GM12878 (cell line): Measurements from ENCODE around the gene CCDC83. TPM values are rescaled to one million over a fixed set of nuclear protein-coding genes. Genes with fewer than 3 reads are reported as not detected.

Source experiments
- ATAC-seq: fragments of 200-7000 bp; cut with Tn5 transposase; 3 replicates; pipeline ENCODE4 v1.9.1; 2020; ENCODE audit warnings: mild to moderate bottlenecking, moderate library complexity
- BruUV-seq: library from RNA; stranded (reverse); fragments of 400-500 nt; replicated peaks from 2 replicates; lab custom pipeline; 2021; lab: Mats Ljungman, UMichigan
- CTCF ChIA-PET: fragments of 300-600 bp; sonication (Branson Sonifier 250); formaldehyde crosslinking; extraction: SDS; loops from one replicate; lab custom pipeline; 2021; ENCODE audit warnings: inconsistent platforms; lab: Yijun Ruan, JAX
- POLR2A ChIA-PET: fragments of 350-600 bp; formaldehyde crosslinking; extraction: SDS; loops from one replicate; lab custom pipeline; 2021; ENCODE audit warnings: inconsistent platforms; lab: Charles Lee
- RAD21 ChIA-PET: fragments of 300-600 bp; sonication (Branson Sonifier 250); formaldehyde crosslinking; loops from one replicate; lab custom pipeline; 2023; ENCODE audit warnings: antibody characterized with exemption; ENCODE audit not compliant: unreplicated experiment; lab: Charles Lee
- SMC1A ChIA-PET: fragments of 300-600 bp; sonication (Branson Sonifier 250); formaldehyde crosslinking; loops from one replicate; lab custom pipeline; 2023; ENCODE audit not compliant: unreplicated experiment, uncharacterized antibody; lab: Charles Lee
- DNase-seq: peaks from one replicate; pipeline ENCODE4 v3.0.0-alpha.2; 2011; ENCODE audit warnings: low read depth, low spot score
- FAIRE-seq: peaks from 3 replicates; lab custom pipeline; 2011; peaks lifted over from hg19 to GRCh38; lab: Jason Lieb, UNC
- H2AFZ ChIP-seq: 2 replicates; pipeline ENCODE4 v1.6.0; 2011; ENCODE audit warnings: low read depth, low read length, control low read depth; ENCODE audit not compliant: control insufficient read depth
- H3K27ac ChIP-seq: 2 replicates; pipeline ENCODE4 v1.5.1; 2011; ENCODE audit warnings: control low read depth; ENCODE audit not compliant: control insufficient read depth, insufficient read depth
- H3K27me3 ChIP-seq, 2 experiments: replicated peaks in 1 of 2; 2 replicates each; pipeline versions ENCODE4 v1.6.0 to v1.6.1; 2011; ENCODE audit warnings: low read length in 1 of 2; ENCODE audit not compliant: control insufficient read depth in 2 of 2, insufficient read depth in 2 of 2
- H3K36me3 ChIP-seq, 2 experiments: 2 replicates each; pipeline ENCODE4 v1.5.1; 2011; ENCODE audit warnings: low read length in 1 of 2; ENCODE audit not compliant: control insufficient read depth in 2 of 2, insufficient read depth in 2 of 2
- H3K4me1 ChIP-seq: 2 replicates; pipeline ENCODE4 v1.6.1; 2011; ENCODE audit warnings: mild to moderate bottlenecking, low read length, moderate library complexity, mixed read lengths; ENCODE audit not compliant: control insufficient read depth, insufficient read depth
- H3K4me2 ChIP-seq: 2 replicates; pipeline ENCODE4 v1.6.0; 2011; ENCODE audit warnings: control low read depth; ENCODE audit not compliant: control insufficient read depth, insufficient read depth
- H3K4me3 ChIP-seq: fragments of 200-600 bp; sonication (generic); 2 replicates; pipeline ENCODE4 v1.5.1; 2016
- H3K79me2 ChIP-seq: 2 replicates; pipeline ENCODE4 v1.6.0; 2011; ENCODE audit warnings: low read length; ENCODE audit not compliant: control insufficient read depth, insufficient read depth
- H3K9ac ChIP-seq: 2 replicates; pipeline ENCODE4 v1.8.0; 2011; ENCODE audit warnings: low read length, control low read depth, mixed read lengths; ENCODE audit not compliant: control insufficient read depth, insufficient read depth
- H3K9me3 ChIP-seq: replicated peaks from 3 replicates; pipeline ENCODE4 v1.5.1; 2011; ENCODE audit warnings: mild to moderate bottlenecking, low read length; ENCODE audit not compliant: control insufficient read depth, insufficient read depth
- H4K20me1 ChIP-seq: 2 replicates; pipeline ENCODE4 v1.6.0; 2011; ENCODE audit not compliant: control insufficient read depth, insufficient read depth
- ATF7 ChIP-seq: fragments of 450-650 bp; IDR thresholded peaks from 2 replicates; pipeline ENCODE4 v1.6.1; 2016; ENCODE audit warnings: low read depth, mild to moderate bottlenecking
- CBFB ChIP-seq: IDR thresholded peaks from 2 replicates; pipeline ENCODE4 v1.6.1; 2016; ENCODE audit warnings: antibody characterized with exemption, low read depth
- CREM ChIP-seq: IDR thresholded peaks from 2 replicates; pipeline ENCODE4 v1.6.1; 2014; ENCODE audit warnings: antibody characterized with exemption, low read depth
- GATAD2B ChIP-seq: fragments of 450-650 bp; conservative IDR thresholded peaks from 2 replicates; pipeline ENCODE4 v1.6.1; 2017; ENCODE audit warnings: low read depth, mild to moderate bottlenecking, moderate library complexity
- HDGF ChIP-seq: fragments of 450-650 bp; IDR thresholded peaks from 2 replicates; pipeline ENCODE4 v1.6.1; 2016; ENCODE audit warnings: antibody characterized with exemption
- MTA2 ChIP-seq: fragments of 450-650 bp; IDR thresholded peaks from 2 replicates; pipeline ENCODE4 v1.6.1; 2016; ENCODE audit warnings: low read depth, mild to moderate bottlenecking, moderate library complexity
- RELB ChIP-seq: fragments of 450-650 bp; IDR thresholded peaks from 2 replicates; pipeline ENCODE4 v1.6.1; 2017; ENCODE audit warnings: low read depth, mild to moderate bottlenecking, moderate library complexity
- SIX5 ChIP-seq: IDR thresholded peaks from 2 replicates; pipeline ENCODE4 v1.6.1; 2011; ENCODE audit warnings: mild to moderate bottlenecking, low read depth, low read length, moderate library complexity; ENCODE audit not compliant: severe bottlenecking
- SMAD5 ChIP-seq: IDR thresholded peaks from 2 replicates; pipeline ENCODE4 v1.6.1; 2016; ENCODE audit warnings: antibody characterized with exemption, low read depth
- USF2 ChIP-seq: IDR thresholded peaks from 2 replicates; pipeline ENCODE4 v1.6.1; 2011; ENCODE audit warnings: low read depth, low read length, improper control_type of control experiment, borderline replicate concordance
- ZBTB33 ChIP-seq: fragments of 450-650 bp; IDR thresholded peaks from 2 replicates; pipeline ENCODE4 v1.6.1; 2017; ENCODE audit warnings: mild to moderate bottlenecking
- ZNF274 ChIP-seq: IDR thresholded peaks from one replicate; pipeline ENCODE4 v1.8.0; 2011; ENCODE audit not compliant: insufficient read length, insufficient read depth
- WGBS: methylation state at CpG from one replicate; pipeline ENCODE4 v1.1.6; 2016; ENCODE audit warnings: low lambda C conversion rate; ENCODE audit not compliant: insufficient replicate concordance, insufficient coverage; ENCODE audit errors: missing lambda C conversion rate; 5-methylcytosine and 5-hydroxymethylcytosine counted together
- in situ Hi-C: fragments of 300-500 bp; cut with MboI; formaldehyde crosslinking; loops from 9 replicates; pipeline ENCODE4 v1.14.3; 2018; ENCODE audit warnings: mixed read lengths
- intact Hi-C: fragments of 100-400 bp; cut with micrococcal nuclease; formaldehyde crosslinking; loops from one replicate; pipeline ENCODE4 v1.14.2; 2022; ENCODE audit not compliant: unreplicated experiment
- polyA plus RNA-seq, 11 experiments: library from polyadenylated mRNA; depleted of rRNA in 4 of 11; unstranded in 6 of 11; stranded (reverse) in 5 of 11; fragments of >200 nt; fragmentation: Nextera tagmentation in 4 of 11; fragmentation: Illumina TruSeq in 1 of 11; extraction: Ambion mirVana in 4 of 11; extraction: Trizol in 1 of 11; gene quantifications; 1 replicate in 1 of 11; 2 replicates in 10 of 11; pipeline versions ENCODE4 v1.2.1 to v1.2.3, GENCODE V29; 2011 to 2016; ENCODE audit warnings: inconsistent platforms in 2 of 11, missing spikeins in 2 of 11, low read depth in 1 of 11
- total RNA-seq, 4 experiments: library from RNA; depleted of rRNA in 3 of 4; stranded (reverse); fragments of >200 nt in 3 of 4; fragmentation: Illumina TruSeq in 1 of 4; extraction: Trizol in 1 of 4; gene quantifications; 2 replicates each; pipeline versions ENCODE4 v1.2.1 to v1.2.3, GENCODE V29; 2013 to 2021
- TF ChIP-seq, protein P1 (sequence below): fragments of 450-650 bp; IDR thresholded peaks from 2 replicates; pipeline ENCODE4 v1.6.1; 2017; ENCODE audit warnings: mild to moderate bottlenecking, low read depth, inconsistent platforms; ENCODE audit not compliant: poor library complexity, severe bottlenecking

CCDC83 gene
- total and polyA plus RNA-seq, 10 of the 15 experiments (the other 5 are each of a cell fraction or from before 2014, with no cell fraction given), result not detected

DNA sequence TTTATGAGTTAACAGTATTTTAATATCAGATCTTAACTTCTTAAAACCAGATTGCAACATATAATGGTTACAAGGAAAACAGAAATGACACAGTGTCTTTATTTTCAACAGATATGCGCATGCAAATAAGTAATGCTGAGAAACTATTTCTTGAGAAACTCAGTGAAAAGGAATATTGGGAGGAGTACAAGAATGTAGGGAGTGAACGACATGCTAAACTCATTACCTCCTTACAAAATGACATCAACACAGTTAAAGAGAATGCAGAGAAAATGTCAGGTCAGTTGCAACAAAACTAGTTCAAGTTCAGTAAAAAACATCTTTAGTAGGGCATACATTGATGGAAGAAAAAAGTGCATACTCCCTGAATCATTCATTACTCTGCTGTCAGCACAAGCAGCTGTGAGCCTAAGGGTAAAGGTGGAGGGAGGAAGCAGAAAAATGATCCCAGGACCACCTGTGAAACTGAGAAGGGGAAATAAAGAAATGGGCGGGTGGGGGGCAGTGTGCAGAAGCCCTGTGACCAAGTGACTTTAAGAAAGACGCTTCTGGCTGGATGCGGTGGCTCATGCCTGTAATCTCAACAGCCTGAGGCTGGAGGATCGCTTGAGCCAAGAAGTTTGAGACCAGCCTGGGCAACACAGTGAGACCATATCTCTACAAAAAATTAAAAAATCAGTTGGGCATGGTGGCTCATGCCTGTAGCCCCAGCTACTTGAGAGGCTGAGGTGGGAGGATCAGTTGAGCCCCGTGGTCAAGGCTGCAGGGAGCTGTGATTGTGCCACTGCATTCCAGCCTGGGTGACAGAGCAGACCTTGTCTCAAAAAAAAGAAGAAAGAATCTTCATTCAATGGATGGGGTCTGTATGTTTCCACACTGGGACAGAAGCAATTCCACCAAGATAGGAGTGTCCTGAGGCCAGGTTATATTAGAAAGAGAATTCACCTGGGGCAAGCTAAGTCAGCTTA lies 31.2 kb downstream of the CCDC83 start:
- ChIA-PET CTCF (no interaction called here), RAD21 (no interaction called here)

More for the DNA sequence above, 31.2 kb downstream of the CCDC83 start:
- Histone ChIP-seq H4K20me1 (no peaks in the 10 kb centered on the region), H3K4me2 (no peak overlapping the region), H3K36me3 (no peaks in the 10 kb centered on the region), H2AFZ (no peak overlapping the region), H3K9me3 (no peaks in the 10 kb centered on the region), H3K27me3 (no peaks in the 10 kb centered on the region; a peak in 2 of 4 replicates), H3K79me2 (no peaks in the 10 kb centered on the region), H3K27ac (no peak overlapping the region), H3K9ac (no peak overlapping the region), H3K4me3 (no peak overlapping the region), H3K4me1 (no peaks in the 10 kb centered on the region)
- intact Hi-C loops, result no loop called here
- ChIA-PET SMC1A (no interaction called here), POLR2A (interaction anchor here (0.6 kb wide), 1 partner anchor 227 kb away, joined by 4 read pairs; no protein-coding TSS in a partner anchor)
- no TSS peak for BruUV-seq
- 48% methylated on average over 7 of the region's 7 CpGs for WGBS
- FAIRE-seq (no peak), ATAC-seq (no peak), DNase-seq (no peak)
- TF ChIP-seq RELB (no peak), CREM (no peak), CBFB (no peak), SIX5 (no peak), SMAD5 (no peak), HDGF (no peak), ZBTB33 (no peak), GATAD2B (no peak), ZNF274 (no peak), MTA2 (no peak), USF2 (no peak), ATF7 (no peak)
- TF ChIP-seq, protein P1, sequence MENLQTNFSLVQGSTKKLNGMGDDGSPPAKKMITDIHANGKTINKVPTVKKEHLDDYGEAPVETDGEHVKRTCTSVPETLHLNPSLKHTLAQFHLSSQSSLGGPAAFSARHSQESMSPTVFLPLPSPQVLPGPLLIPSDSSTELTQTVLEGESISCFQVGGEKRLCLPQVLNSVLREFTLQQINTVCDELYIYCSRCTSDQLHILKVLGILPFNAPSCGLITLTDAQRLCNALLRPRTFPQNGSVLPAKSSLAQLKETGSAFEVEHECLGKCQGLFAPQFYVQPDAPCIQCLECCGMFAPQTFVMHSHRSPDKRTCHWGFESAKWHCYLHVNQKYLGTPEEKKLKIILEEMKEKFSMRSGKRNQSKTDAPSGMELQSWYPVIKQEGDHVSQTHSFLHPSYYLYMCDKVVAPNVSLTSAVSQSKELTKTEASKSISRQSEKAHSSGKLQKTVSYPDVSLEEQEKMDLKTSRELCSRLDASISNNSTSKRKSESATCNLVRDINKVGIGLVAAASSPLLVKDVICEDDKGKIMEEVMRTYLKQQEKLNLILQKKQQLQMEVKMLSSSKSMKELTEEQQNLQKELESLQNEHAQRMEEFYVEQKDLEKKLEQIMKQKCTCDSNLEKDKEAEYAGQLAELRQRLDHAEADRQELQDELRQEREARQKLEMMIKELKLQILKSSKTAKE, result no peak
- in situ Hi-C loops, result no loop called here
